ENCODE results near the gene LRRC23.
A peak's percentile ranks its signal among the peaks of the same experiment; 100 is the strongest.
"Not testable (repeated sequence)": the region's sequence is repeated elsewhere in the genome, so short reads cannot be mapped to it uniquely, and the experiment has no call there.

Gene LRRC23

DNA sequence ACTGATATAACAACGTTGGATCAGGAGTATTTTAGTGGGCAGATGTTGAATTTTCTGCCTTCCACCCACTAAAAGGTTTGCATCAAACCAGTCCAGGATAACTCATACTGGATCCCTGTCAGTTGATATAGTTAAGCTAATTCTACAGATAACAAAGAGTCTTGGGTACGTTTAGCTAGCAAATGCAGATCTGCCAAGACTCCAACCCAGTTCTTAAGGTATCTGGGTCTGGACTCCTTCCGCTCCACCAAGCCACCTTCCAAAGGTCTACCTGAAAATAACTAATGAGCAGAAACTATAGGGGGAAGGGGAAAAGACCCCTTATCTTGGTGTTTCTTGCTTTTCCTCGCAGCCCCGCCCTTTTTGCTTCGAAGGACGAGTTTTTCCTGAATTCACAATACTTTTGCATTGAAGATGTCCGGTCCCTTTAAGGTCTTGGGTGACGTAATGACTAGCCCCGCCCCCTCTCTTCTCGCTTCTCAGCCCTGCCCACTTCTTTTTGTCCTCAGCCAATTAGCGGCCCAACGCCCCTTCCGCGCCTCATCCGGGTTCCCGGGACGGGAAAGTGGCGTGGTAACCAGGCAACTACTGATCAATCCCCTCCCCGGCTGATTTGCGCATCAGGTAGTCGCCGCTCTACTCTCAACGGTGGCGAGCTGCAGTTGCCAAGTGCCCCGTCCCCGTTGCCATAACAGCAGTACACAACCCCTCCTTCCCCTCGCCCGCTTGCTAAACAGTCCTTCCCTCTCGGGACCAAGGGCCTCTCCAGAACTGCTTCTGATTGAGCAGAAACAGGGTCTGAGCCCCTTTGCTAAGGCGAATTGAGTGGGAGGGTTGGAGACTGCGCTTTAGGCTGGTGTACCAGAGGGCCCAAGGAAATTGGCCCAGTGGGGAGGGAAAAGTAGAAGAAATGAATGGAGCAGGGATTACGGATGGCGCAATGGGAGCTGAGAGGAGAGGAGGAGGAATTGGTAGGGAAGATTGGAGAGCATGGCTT, at the start of gene LRRC23:
Gene LRRC23, plus strand, starts transcription at position 543 of the 997 bp plus-strand sequence. CDS start 812 bp downstream, outside the sequence.
- DNase-seq, result peak; percentile 93

GRCh38 chr12:6855322-6855721, 49.3 kb upstream of the LRRC23 start:
- no peak for DNase-seq

GRCh38 chr12:6858799-6859198, 45.8 kb upstream of the LRRC23 start:
- no peak for DNase-seq

DNA sequence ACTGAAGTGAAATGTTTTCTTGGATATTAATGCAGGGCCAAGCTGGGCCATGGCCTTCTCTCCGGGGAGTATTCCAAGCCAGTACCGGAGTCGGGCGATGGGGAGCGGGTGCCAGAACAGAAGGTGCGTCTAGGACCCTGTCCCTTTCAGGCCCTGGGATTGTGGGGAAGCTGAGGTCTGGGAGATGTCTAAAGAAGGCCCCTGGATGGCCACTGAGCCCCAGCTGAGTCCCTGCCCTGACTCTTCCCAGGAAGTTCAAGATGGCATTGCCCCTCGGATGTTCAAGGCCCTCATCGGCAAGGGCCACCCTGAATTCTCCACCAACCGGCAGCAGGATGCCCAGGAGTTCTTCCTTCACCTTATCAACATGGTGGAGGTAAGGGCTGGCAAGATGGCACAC, 44.5 kb upstream of the LRRC23 start:
- DNase-seq, result no peak

- DNase-seq, result no peak
Measured at GRCh38 chr12:6860942-6861341, 43.7 kb upstream of the LRRC23 start.

- no peak for DNase-seq
Measured at GRCh38 chr12:6861391-6861790, 43.2 kb upstream of the LRRC23 start.

DNA sequence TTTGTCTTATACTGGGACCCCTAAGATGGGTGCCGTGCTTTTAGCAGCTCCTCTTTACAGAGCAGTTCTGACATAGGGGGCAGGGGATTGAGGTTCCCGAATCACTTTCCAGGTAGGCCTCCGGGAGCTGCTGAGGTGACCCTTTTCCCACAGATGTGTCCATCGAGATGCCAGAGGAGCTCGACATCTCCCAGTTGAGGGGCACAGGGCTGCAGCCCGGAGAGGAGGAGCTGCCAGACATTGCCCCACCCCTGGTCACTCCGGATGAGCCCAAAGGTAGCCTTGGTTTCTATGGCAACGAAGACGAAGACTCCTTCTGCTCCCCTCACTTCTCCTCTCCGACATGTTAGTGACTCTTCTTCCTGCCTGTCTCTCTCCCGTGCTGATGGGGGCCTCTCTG, 41.6 kb upstream of the LRRC23 start:
- DNase-seq, result no peak

DNA sequence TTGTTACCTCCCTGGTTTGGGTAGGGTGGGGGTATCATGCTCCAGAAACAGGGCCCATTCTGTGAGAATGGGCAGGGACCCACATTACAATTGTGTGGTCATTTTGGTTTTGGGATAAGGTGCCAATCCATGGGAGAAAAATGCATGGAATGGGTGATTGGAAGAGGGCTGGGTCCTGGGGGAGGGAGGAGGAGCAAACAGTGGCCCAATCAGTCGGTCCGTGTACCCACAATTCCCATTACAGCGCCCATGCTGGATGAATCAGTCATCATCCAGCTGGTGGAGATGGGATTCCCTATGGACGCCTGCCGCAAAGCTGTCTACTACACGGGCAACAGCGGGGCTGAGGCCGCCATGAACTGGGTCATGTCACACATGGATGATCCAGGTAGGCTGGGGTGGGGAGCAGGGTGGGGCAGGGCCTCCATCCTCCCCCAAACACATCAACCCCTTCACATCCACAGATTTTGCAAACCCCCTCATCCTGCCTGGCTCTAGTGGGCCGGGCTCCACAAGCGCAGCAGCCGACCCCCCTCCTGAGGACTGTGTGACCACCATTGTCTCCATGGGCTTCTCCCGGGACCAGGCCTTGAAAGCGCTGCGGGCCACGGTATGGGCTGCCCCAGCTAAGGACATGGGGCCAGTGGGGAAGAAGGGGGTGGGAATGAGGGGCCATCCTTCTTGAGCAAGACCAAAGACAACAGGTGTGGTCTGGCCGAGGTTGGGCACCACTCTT, 40.9 kb upstream of the LRRC23 start:
- no peak for DNase-seq

GRCh38 chr12:6865307-6865706, 39.3 kb upstream of the LRRC23 start:
- not testable (repeated sequence) for DNase-seq

GRCh38 chr12:6866163-6866919, 38.3 kb upstream of the LRRC23 start:
- no peak for DNase-seq

GRCh38 chr12:6866920-6867412, 37.7 kb upstream of the LRRC23 start:
- DNase-seq, result peak; percentile 74

DNA sequence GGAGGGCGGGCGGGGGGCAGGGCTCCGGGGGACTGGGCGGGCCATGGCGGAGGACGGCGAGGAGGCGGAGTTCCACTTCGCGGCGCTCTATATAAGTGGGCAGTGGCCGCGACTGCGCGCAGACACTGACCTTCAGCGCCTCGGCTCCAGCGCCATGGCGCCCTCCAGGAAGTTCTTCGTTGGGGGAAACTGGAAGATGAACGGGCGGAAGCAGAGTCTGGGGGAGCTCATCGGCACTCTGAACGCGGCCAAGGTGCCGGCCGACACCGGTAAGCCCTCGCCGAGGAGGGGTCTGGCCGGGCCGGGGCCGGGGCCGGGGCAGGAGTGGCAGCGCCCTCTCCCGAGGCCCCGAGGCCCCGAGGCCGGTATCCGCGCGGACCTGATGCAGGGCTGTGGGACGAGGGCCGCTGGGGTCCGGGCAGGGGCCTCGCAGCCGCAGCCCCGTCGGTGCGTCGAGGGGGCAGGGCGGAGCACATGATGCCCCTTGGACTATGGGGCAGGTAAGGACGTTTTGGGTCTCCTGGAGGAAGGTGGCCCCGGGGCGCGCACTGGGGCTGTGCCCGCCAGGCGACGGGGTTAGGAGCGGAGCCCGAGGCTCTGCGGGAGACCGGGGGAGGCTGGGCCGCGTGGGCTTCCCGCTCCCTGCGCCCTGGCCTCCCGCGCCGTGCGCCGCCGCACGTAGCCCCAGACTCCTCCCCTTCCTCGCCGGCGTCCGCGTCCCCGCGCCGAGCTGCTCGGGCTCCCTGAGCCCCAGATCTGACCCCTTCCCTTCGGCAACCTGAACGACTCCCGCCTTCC, 37.0 kb upstream of the LRRC23 start, which contains the start of gene TPI1:
Gene TPI1, plus strand, starts transcription at position 119 of the 798 bp plus-strand sequence. Its CDS starts 36 bp downstream, at position 155.
- peak; percentile 74 for DNase-seq

- no peak for DNase-seq
Measured at GRCh38 chr12:6868211-6869048, 36.2 kb upstream of the LRRC23 start.

DNA sequence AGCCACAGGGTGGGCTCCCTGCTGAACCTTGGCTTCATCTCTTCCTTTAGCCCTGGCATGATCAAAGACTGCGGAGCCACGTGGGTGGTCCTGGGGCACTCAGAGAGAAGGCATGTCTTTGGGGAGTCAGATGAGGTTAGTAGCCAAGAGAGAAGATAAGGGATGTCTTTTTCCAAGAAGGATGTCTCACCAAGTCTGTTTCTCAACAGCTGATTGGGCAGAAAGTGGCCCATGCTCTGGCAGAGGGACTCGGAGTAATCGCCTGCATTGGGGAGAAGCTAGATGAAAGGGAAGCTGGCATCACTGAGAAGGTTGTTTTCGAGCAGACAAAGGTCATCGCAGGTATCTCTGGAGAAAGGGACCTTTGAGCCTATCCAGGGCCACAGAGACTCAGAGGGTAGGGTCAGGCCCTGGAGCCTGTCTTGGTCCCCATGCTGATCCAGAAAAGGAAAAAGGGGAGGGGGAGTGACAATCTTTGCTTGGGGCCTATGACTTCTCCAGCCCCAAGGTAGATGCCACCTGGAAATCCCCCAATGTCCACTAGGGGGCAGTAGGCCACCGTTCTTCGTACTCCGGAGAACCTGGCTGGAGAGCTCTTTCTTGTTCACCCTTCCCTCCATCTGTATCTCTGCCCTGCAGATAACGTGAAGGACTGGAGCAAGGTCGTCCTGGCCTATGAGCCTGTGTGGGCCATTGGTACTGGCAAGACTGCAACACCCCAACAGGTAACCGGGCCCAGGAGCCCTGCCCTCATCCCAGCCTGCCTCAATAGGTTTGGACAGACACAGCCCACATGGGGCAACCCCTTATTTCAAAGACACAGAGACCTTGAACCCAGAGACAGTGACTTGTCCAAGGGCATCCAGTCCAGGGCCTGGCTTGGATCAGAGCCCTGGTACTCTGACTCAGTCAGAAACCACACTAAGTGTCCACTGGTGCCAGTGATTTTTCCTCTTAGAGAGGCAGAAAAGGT, 35.3 kb upstream of the LRRC23 start:
- DNase-seq, result peak; percentile 62

DNA sequence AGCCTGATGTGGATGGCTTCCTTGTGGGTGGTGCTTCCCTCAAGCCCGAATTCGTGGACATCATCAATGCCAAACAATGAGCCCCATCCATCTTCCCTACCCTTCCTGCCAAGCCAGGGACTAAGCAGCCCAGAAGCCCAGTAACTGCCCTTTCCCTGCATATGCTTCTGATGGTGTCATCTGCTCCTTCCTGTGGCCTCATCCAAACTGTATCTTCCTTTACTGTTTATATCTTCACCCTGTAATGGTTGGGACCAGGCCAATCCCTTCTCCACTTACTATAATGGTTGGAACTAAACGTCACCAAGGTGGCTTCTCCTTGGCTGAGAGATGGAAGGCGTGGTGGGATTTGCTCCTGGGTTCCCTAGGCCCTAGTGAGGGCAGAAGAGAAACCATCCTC, 34.3 kb upstream of the LRRC23 start:
- not testable (repeated sequence) for DNase-seq

DNA sequence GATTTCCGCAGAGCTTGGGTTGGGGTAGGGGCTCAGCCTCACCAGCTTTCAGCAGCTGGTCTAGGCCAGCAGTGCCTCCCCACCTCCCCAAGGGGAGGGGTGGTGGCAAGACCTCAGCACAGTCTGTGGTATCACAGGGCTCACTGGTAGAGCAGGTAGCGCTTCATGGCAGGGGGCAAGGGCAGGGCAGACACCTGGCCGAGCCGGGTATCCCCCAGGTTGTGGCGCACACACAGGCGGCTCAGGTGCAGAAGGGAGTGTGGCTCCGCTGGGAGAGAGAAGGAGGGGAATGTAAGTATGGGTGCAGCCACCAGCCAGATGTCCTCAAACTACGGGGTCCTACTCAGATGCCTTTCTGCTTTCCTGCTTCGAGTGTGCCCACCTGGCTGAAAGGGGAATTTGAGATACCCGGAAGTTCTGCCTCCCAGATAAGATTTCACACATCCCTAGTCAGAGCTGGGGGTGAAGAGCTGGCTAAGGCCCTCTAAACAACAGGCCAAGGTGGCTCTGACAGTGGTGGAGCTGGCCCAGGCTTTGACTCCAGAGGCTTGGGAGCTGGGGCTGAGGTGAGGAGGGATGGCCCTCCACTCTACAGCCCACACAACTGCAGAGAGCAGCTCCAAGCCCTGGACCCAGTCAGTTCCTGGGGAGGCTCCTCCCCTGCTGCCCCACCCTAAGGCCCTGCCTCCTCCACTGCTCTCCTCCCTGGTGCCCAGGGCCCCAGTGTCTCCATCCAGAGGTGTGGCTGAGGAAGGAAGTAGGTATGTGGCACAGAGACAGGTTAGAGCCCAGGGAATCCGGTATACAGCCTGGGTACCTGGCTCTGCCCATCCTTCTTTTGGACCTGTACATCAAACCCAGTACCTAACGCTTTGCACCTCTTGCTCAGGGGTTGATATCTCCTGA, 33.3 kb upstream of the LRRC23 start:
- peak; percentile 34 for DNase-seq

DNA sequence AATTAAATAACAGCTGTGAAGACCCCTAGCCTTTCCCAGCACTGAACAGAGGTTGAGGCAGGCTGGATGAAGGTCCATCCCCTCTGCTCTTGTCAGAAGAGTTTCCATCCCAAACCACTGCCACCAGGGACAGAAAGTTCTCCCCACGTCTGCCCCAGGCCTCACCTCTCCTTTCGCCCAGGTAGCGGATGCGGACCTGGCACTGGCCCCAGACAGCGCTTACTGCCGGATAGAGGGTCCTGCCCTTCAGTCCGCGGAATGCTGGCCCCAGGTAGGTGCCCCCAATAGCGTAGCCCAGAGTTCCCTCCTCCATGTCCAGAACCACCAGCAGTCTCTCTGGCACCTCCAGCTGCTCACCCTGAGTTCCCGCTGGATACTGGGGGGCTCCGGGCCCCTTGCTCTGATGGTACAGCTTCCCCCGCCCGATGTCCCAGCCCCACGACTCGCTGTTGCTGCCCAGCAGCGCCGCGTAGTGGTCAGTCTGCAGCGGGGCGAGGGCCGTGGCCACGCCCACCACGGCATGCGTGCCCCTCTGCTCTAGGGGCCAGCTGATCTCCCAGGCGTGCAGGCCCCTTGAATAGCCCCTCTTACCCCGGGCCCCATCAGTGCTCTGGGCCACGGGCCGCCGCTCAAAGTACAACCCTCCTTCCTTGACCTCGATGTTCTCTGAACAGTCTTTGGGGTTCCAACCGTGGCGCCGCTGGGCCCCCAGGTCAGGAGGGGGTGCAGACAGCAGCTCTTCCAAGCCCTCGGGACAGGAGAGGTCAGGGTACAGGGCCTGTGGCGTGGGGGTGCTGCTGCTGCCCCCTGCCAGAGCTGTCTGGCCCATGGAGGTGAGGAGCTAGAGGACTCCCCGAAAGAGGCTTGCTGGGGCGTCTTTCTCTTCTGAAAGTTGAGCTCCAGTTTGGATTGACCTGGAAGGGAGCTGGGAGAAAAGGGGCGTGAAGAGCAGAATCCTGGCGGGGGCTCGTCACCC, 32.3 kb upstream of the LRRC23 start:
- DNase-seq, result peak; percentile 60

Data from MV-4-11 (cell line).